NCI-H146 treated with DMSO at 0.1 percent for 48 hours (cell line): ENCODE data around the gene PHF14.

Source experiments
- DNase-seq: peaks from one replicate; lab custom pipeline; 2025; ENCODE audit not compliant: unreplicated experiment; lab: John Stamatoyannopoulos, UW

PHF14 gene

DNA sequence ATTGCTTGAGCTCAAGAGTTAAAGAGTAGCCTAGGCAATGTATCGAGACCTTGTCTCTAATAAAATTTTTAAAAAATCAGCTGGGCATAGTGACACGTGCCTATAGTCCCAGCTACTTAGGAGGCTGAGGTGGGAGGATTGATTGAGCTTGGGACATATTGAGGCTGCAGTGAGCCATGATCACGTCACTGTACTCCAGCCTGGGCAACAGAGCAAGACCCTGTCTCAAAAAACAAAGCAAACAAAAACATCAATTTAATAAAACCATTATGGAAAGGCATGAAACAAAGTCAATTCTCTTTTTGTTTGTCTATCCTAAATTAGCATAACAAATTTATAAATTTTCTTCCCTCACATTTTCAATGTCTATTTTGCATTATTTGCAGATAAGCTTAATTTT lies 108.4 kb downstream of the PHF14 start:
- no peak for DNase-seq

DNA sequence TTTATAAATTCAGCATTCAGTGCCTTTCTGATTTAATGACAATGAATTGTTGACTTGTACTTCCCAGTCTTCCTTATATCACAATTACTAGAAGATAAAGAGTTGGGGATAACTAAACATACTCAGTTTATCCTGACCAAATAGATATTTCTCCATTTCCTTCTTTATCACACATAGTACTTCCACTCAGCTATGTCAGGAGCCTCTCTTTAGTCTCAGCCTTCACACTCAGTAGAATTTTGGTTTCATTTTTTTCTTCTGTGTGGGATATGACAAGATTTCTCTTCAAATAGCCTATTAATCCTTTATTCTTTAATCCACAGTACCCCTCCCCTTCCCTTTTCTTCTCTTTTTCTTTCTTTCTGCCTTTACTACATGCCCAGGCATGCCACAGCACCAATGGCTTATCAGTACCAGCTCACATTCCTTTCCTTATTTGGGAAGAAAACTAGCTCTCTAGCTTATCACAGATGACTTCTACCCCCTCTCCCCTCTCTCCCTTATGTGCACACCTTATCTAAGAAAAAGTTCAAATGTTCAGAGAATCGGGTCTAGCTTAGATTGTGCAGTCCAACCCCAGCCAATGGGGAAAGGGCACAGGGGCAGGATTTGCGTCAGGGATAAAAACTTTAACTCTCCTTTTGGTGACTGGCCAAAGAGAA lies 109.0 kb downstream of the PHF14 start:
- DNase-seq, result no peak

DNA sequence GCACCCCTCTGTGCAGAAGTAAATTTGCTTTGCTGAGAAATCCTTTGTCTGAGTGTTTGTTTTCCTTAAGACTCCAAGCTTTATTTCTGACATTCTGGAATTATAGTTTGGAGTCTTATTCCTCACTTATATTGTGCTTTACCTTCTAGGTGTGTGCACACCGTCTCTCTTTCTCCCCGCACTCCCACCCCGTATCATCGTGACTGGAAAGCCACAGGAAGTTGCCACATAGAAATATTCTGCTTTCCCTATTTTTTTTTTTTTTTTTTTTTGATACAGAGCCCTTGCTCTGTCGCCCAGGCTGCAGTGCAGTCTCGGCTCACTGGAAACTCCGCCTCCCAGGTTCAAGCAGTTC lies 109.5 kb downstream of the PHF14 start:
- no peak for DNase-seq

DNA sequence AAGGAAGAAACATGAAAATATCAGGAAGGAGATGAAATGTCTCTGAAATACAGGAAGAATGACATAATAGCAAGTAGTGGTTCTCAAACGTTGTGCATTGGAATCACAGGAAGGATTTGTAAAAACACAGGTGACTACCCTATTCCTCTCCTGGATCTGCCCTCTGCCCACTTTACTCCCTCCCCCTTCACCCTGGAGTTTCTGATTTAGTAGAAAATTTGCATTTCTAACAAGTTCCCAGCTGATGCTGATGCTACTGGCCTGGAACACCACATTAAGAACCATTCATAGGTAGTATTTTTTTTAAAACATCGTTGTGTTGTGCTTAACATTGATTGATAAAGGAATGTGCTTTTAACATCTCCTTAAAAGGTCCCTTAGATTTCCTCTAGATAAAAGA lies 130.9 kb downstream of the PHF14 start:
- DNase-seq, result no peak

DNA sequence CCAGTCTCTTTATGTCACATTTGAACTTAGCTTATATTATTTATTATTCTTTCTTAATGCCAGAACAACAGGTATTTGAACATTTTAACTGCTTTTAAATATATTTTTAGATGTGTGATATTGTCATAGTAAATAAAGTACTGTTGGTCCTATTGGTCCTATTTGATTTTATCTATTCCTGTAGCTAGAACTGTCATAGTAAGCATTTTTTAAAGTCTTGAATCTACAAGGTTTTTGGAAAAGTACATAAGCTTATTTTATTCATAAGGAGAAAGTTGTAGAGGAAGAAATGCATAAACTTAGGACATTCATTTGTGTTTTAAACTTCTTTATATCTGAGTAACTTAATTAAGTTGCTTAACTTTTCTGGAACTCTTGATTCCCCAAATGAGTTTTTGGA lies 136.0 kb downstream of the PHF14 start:
- no peak for DNase-seq

DNA sequence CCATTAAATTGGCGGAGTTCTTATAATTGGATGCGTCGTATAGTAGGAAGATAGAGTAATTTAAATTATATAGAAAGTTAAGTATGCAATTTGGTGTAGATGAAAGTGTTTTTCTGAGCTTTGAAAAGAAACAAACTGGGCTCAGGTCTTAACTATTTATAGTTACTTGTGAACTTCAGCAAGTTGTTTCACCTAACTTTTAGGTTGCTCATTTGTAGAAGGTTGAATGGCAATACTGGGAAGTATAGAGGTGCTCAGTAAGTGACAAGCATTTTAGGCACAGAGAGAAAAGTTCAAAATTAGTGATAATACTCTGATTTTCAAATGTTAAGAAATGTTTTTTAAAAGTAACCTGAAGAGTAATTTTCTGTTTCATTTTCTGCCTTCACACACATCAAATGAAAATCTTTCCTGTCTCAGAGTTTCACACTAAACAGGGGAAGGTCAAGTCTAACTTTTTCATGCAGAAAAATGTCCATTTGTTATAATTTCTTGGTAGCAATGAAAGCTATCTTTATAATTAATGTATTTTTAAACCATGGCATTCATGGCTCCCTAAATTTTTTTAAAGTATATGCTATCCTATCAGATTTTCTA lies 146.5 kb downstream of the PHF14 start:
- DNase-seq, result no peak

DNA sequence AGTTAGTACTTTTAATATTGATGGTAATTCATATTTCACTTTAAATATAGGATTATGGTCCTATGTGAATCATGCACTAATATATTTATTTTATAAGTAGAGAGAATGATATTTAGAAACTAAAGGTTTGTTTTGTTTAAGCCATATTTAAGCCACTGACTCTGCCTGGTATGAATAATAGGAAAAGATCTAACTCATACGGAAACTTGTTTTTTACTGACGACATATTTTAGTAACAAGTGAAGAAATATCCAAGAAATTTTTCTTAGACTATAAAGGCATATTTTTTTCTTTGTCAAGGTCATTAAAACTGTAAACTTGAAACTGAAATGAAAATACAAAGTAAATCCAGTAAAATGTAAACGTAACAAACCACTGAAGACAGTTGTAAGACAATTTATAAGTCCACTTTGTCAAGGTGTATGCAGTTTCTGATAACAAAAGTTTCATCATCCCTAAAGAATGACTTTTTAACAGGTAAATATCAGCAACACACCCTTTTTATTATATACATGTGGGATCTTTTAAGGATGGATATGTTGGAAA lies 147.1 kb downstream of the PHF14 start:
- DNase-seq, result no peak

DNA sequence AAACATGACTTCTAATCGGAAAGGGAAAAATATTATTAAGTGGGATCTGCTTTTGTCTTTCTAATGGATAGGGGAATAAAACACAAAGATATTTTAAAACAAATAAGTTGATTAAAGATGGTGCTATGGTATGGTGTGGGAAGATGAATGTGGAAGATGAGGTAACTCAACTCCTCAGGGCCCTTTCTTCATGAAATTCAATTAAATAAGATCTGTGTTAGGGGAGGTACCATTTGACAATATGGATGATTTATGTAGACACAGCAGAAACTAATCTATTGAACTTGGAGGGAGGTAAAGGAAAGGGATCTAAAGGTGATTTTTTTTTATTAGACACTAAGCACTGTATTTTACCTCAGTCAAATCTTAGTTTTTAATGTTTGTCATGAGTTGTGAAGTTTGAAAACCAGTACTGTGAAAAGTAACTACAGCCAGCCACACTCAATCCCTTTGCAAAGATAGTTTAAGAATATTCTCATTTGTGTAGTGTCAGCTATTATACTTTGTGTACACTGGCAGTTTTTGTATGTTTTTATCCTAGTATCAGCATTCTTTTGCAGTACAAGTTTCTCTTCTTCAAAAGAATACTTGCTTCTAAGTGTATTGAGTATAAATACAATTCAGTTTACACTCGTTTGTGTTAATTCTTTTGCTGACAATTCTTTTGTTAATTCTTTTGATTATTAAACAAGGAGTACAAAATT lies 151.3 kb downstream of the PHF14 start:
- DNase-seq, result no peak

DNA sequence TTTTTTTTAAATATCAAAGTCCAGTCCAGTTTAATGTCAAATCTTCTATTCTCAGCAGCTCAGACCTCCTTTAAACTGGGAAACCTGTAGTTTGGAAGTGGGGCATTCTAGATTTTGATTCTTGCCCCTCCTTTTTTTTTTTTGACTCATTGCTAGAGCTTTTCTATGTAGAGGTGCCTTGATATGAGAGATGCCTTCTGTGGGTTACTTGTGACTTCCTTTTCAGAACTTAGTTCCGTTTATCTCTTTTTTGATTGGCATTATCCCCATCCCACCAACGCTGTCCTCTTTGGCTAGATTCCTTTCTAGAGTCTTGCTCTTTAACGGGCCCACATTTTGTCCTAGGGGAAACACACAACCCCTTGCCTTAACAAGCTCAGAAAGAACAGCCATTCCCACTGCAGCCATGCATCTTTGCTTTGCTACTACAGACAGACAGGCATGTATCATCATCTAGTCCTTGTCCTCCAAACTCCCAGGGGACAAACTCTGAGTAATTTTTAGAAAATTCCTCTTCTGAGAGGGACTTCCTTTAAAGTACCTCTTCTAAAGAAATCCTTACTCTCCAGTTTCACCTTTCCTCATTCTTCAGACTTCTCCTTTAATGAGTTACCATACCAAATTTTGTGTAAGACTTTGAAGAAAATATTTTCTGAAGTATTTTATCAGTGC lies 153.6 kb downstream of the PHF14 start:
- no peak for DNase-seq

DNA sequence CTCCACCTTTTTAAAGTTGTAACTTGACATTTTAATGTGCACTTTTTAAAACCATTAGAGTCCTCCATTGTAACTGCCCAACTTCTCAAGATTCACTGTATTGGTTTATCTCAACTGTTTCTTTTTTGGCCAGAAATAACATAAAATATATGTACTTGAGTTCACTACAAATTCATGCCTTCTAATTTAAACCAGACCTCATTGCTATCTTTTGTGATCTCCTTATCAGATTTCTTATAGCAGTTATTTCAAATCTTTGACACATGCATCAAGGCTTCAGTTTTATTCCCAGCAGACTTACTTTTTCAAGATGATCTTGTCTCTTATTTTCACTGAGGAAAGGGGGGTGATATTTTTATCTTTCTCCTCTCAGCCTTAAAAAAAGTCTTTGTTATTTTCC lies 154.3 kb downstream of the PHF14 start:
- DNase-seq, result no peak

DNA sequence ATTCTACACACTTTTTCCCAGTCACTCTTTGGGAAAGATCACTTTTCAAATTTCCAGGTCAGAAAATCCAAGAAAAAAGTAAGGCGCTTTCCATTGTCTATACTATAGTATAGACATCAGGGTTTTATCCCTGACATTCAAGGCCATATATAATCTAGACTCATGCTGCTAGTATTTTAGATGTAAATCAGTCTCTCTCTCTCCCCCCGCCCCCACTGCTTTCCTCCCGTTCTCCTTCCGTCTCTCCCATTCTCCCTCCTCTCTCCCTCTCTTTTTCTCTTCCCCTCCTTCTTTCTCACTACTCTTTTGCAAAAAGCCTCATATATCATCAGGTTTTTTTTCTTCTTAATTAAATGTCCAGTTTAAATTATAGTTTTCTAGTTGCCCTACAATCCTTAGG lies 154.8 kb downstream of the PHF14 start:
- DNase-seq, result no peak

DNA sequence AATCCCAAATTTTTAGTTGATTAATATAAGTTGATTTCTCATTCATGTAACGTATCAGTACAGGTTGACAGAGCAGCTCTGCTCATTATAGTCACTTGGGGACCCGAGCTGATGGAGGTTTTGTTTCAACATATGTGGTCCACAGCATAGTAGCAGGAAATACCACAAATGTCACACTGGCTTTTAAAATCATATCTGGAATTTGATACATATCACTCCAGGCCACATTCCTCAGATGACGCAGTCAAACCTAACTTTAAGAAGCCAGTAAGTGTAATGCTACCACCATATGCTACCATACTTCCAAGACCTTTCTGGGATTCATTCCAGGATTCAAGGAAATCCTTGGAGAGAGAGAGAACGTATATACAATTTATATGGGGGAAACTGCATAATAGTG lies 156.3 kb downstream of the PHF14 start:
- no peak for DNase-seq

DNA sequence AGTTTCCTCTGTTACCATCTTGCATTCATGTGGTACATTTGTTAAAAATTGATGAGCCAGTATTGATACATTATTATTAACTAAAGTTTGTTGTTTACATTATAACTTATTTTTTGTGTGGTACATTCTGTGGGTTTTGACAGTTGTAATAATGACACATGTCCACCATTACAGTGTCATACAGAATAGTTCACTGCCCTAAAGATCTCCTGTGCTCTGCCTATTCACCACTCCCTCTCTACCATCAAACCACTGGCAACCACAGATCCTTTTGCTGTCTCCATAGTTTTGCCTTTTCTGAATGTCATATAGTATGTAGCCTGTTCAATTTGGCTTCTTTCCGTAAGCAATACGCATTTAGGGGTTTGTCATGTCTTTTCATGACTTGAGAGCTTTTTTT lies 156.9 kb downstream of the PHF14 start:
- DNase-seq, result no peak

DNA sequence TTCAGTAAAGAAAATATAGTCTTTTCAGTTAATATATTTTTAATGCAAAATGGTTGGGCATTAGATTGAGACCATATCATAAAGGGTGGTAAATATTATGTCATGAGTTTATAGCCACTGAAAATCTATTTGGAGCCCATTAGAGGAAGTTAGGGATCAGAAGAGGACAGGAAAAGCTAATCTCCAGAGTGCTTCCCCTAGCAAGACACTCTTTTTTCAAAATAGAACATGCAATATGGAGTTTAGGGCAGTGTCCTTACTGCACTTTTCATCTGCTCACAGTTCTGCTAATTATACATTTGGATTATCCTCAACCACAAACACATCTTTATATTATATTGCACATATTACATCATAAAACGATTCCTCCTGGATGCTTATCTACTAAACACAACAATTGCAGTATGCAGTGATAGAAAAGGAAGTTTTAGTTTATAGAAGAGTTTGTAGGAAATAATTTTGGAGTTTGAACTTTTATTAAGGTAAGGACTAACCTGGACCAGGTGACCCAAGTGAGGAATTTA lies 159.8 kb downstream of the PHF14 start:
- DNase-seq, result no peak

DNA sequence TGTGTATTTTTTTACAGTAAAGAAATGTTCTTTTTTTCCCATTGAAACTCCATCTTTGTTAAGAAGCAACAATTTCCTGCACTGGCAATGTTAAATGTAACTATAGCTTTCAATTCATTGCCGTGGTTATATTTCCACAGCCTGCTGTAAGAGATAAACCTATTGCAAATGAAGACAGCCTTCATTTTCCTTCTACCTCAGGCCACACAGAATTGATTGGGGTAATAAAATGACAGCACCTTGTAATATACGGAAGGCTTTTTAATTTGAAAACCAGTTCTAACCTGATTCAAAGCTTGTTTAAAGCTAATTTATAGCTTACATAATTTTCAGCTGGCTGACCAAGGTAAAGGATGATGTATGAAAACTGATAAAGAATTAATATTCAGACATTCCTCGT lies 161.9 kb downstream of the PHF14 start:
- DNase-seq, result no peak

DNA sequence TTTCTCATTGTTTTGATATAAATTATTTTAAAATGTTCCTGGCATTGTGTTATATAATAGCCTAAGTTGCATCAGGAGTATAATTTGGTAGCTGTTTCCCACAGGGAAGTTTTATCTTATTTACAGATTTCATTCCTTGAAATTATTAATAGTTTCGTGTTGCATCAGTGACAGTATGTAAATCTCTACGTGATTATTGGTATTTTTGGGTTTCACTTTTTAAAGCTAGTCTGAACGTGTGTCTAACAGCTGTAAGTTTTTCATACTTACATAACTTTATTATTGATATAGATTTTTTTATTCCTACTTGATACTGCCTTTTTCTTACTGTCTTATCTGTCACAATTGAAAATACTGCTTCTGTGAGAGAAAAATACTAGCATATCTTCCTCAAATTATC lies 167.9 kb downstream of the PHF14 start:
- DNase-seq, result no peak

DNA sequence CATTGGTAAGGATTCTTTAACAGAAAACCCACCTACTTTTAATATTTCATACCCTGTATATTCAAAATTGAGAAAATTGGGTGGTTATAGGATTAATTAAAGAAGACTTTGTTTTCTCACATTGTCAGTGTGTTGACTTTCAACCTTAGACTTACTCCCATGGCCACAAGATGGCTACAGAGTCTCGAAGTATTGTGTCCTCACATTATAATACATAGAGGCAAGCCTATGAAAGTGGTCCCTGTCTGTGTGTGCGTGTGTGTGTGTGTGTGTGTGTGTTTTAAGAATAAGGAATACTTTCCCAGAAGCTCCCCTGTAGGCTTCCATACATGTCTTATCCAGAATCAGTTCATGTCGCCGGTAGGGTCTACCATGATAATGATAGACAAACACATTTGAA lies 180.0 kb downstream of the PHF14 start:
- no peak for DNase-seq

DNA sequence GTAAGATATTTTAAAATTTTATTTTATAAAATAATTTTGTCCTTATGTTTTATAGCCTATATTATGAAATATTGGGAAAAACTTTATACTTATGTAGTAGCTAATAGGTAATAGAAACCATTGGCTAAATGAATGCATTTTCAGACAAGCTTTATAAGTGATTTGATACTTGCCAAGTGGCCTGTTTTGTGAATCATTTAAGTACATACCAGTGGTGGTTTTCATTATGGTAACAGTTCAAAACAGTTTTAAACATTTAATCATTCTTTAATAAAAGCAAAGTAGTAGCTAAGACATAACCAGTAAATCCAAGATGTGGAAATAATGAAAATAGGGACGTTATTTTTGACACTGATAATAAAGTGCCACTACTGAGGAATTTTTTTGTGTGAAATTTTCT lies 182.2 kb downstream of the PHF14 start:
- DNase-seq, result no peak

DNA sequence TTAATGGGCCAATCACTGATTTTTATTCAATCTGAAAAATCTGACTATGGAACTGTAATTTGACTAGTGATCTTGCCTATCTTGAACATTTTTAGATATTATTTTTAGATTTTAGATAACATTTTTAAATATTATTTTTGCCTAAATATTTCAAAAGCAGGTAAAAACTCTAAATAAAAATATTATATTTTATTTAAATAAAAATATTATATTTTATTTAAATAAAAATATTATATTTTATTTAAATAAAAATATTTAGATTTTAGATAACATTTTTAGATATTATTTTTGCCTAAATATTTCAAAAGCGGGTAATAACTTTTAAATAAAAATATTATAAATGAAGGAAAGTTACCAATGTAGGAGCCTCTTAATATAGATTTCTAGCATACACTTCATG lies 187.8 kb downstream of the PHF14 start:
- no peak for DNase-seq

DNA sequence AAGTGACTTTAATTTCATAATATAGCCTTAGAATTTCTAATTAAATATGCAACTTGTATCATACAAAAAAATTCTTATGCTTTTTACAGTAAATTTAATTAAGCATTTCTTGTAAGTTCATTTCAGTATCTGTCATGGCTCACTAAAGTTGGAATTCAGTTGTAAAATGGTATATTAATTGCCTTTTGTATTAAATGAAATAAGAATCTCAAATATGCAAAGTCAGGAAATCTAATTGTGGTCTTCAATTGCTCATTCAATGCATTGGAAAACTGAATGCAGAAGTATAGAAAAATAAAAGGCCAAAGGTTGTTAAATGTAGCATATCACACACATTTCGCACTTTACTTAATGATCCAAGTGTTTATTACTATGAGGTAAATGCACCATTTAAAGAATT lies 189.5 kb downstream of the PHF14 start:
- no peak for DNase-seq

DNA sequence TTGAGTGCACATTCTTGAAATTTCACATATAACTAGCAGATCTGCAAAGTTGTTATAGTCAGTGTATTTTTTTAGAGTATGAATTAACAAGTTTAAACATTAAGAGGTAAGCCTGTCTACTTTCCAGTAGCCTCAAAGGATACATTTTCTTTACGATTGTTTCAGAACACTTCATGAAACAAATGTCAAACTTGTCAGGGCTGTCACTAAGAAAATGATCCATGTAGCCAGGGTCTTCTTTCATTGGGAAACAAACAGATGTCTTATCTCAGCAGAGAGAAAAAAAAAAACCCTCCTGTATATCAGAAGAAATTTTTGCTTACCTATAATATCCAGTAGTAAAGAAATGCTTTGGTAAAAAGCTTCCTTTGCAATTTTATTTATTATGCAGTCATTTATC lies 192.4 kb downstream of the PHF14 start:
- no peak for DNase-seq
